Transverse colon (tissue), 4 donors: ENCODE results near the gene DOCK1. TPM values are rescaled to one million over a fixed set of nuclear protein-coding genes. Genes with fewer than 3 reads are reported as not detected.

Source experiments
- DNase-seq: peaks from one replicate; pipeline ENCODE4 v3.0.0-alpha.2; 2019
- H3K27ac ChIP-seq, 4 donors: fragments of 200-600 bp; sonication (generic); 2 replicates each; pipeline ENCODE4 v1.5.1; 2016 to 2018; ENCODE audit warnings: inconsistent platforms in 4 of 4
- H3K27me3 ChIP-seq: fragments of 200-600 bp; sonication (generic); 2 replicates; pipeline ENCODE4 v1.5.1; 2017; ENCODE audit warnings: inconsistent platforms
- H3K36me3 ChIP-seq, 4 donors: fragments of 200-600 bp; sonication (generic); 2 replicates each; pipeline ENCODE4 v1.5.1; 2017 to 2019; ENCODE audit warnings: inconsistent platforms in 4 of 4
- H3K4me1 ChIP-seq, 4 donors: fragments of 200-600 bp; sonication (generic); 2 replicates each; pipeline ENCODE4 v1.5.1; 2017 to 2020; ENCODE audit warnings: inconsistent platforms in 4 of 4
- H3K4me3 ChIP-seq, 4 donors: fragments of 200-600 bp; sonication (generic); 1 replicate in 1 of 4; 2 replicates in 3 of 4; pipeline versions ENCODE4 v1.5.1 to v1.6.1; 2017 to 2019; ENCODE audit warnings: inconsistent platforms in 4 of 4
- H3K9me3 ChIP-seq, 2 donors: fragments of 200-600 bp; sonication (generic); 2 replicates each; pipeline ENCODE4 v1.5.1; 2017 to 2019; ENCODE audit warnings: inconsistent platforms in 2 of 2
- EP300 ChIP-seq: sonication (generic); formaldehyde crosslinking; IDR thresholded peaks from one replicate; pipeline ENCODE4 v1.6.1; 2017; ENCODE audit warnings: antibody characterized with exemption, low read depth
- POLR2A ChIP-seq: fragments of 450-650 bp; IDR thresholded peaks from one replicate; pipeline ENCODE4 v1.6.1; 2016; ENCODE audit warnings: antibody characterized with exemption, mild to moderate bottlenecking, moderate library complexity
- POLR2AphosphoS5 ChIP-seq, 3 donors: sonication (generic); formaldehyde crosslinking; IDR thresholded peaks; one replicate each; pipeline ENCODE4 v1.6.1; 2016; ENCODE audit warnings: antibody characterized with exemption in 3 of 3
- WGBS, 2 donors: methylation state at CpG; one replicate each; pipeline ENCODE4 v1.1.5; 2018; ENCODE audit warnings: low coverage in 1 of 2; 5-methylcytosine and 5-hydroxymethylcytosine counted together
- in situ Hi-C, 4 donors: fragments of 200-750 bp; cut with MboI; loops; one replicate each; pipeline versions ENCODE4 v1.15.0 to v1.15.1; 2017; ENCODE audit warnings: low sequenced_read_pairs in 3 of 4, low pct_ligation_motif_present in 1 of 4, low pct_unique_long_range_greater_than_20kb in 1 of 4
- intact Hi-C: fragments of 100-400 bp; cut with DNase I; formaldehyde crosslinking; loops from one replicate; pipeline ENCODE4 v1.15.1; 2023; ENCODE audit warnings: low total_unique reads
- total RNA-seq, 4 donors: library from RNA; depleted of rRNA; stranded (reverse); fragments of >200 nt; gene quantifications; one replicate each; pipeline ENCODE4 v1.1.0, GENCODE V29; 2016
- TF ChIP-seq, protein P1 (sequence below), 5 experiments: fragments of 200-600 bp in 3 of 5; fragments of 450-650 bp in 2 of 5; sonication (generic) in 3 of 5; IDR thresholded peaks; 1 replicate in 2 of 5; 2 replicates in 3 of 5; pipeline ENCODE4 v1.5.1; 2016 to 2017; ENCODE audit warnings: antibody characterized with exemption in 5 of 5, inconsistent platforms in 3 of 5, mild to moderate bottlenecking in 2 of 5, moderate library complexity in 1 of 5

The DOCK1 gene
- total RNA-seq, 4 donors from 2014 or later = 75.1 to 200 (median 92.5) TPM

DNA sequence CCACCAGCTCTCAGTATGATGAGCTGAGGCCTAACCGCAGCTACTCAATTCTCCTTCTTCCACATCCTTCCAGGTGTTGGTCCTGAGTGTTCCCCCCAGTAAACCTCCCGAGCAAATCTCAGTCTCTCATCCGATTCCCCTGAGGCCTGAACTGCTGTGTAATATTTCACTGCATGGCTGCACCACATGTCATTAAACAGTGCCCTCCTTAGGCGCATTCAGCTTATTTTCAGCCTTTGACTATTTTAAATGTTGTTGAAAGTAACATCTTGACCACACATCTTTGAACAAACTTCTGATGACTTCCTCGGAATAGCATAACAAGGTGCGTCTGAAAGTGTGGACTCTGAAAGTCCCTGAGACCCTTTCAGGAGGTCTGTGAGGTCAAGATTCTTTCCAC lies 581.1 kb downstream of the DOCK1 start:
- H3K27ac ChIP-seq = no peak overlapping the region
- H3K4me3 ChIP-seq = no peak overlapping the region
- intact Hi-C loops = no loop called here
- no peaks in the 10 kb centered on the region for H3K36me3 ChIP-seq
- no peaks in the 10 kb centered on the region for H3K9me3 ChIP-seq
- H3K4me1 ChIP-seq = no peaks in the 10 kb centered on the region
- WGBS, 2 donors = 79 to 93% methylated on average over 2 to 6 of the region's 6 CpGs
- no peak for DNase-seq
- TF ChIP-seq, protein P1, sequence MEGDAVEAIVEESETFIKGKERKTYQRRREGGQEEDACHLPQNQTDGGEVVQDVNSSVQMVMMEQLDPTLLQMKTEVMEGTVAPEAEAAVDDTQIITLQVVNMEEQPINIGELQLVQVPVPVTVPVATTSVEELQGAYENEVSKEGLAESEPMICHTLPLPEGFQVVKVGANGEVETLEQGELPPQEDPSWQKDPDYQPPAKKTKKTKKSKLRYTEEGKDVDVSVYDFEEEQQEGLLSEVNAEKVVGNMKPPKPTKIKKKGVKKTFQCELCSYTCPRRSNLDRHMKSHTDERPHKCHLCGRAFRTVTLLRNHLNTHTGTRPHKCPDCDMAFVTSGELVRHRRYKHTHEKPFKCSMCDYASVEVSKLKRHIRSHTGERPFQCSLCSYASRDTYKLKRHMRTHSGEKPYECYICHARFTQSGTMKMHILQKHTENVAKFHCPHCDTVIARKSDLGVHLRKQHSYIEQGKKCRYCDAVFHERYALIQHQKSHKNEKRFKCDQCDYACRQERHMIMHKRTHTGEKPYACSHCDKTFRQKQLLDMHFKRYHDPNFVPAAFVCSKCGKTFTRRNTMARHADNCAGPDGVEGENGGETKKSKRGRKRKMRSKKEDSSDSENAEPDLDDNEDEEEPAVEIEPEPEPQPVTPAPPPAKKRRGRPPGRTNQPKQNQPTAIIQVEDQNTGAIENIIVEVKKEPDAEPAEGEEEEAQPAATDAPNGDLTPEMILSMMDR (IDR thresholded peaks at IDR 0.05) = no peak
- TF ChIP-seq POLR2AphosphoS5 (IDR thresholded peaks at IDR 0.05) = no peak
- TF ChIP-seq POLR2A = no peak
- no peak for TF ChIP-seq EP300
- H3K27me3 ChIP-seq = peaks cover 6% of the 10 kb centered on the region
- in situ Hi-C loops = no loop called here

DNA sequence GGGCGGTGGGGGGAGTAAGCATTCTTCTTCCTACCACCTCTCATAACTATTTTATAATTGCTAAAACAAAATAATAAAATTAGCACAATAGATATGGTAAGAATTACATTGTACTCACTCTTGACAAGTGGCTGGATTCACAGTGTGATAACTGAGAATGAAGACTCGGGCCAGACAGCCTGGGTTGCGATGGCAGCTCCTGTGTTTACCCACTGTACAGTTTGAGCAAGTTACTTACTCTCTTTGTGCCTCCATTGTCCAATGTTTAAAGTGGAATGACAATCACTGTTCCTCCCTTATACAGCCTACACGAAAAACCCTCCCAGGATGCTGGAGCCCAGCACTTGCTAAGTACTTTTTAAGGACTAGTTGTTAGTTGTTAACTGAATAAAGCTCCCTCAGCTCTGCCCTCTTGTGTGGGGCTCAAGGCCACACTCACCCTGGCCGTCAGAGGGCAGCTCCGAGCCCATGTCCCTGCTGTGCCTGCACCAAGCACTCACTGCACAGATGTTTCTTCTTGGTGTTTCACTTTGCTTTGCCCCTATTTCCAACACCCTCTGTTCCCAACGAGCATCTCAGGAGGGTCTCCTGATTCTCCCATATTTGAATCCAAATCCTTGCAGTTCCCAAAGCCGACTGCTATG lies 587.5 kb downstream of the DOCK1 start:
- Histone ChIP-seq H3K4me1 (no peaks in the 10 kb centered on the region), H3K27me3 (peaks cover 7% of the 10 kb centered on the region), H3K27ac (no peak overlapping the region), H3K9me3 (no peaks in the 10 kb centered on the region), H3K4me3 (no peak overlapping the region), H3K36me3 (no peaks in the 10 kb centered on the region)
- TF ChIP-seq, protein P1 (IDR thresholded peaks at IDR 0.05) = no peak
- TF ChIP-seq EP300 (no peak), POLR2A (no peak), POLR2AphosphoS5 (IDR thresholded peaks at IDR 0.05) (no peak)
- 56 to 64% methylated on average over 3 to 8 of the region's 8 CpGs for WGBS, 2 donors
- intact Hi-C loops = no loop called here
- in situ Hi-C loops = no loop called here
- no peak for DNase-seq

DNA sequence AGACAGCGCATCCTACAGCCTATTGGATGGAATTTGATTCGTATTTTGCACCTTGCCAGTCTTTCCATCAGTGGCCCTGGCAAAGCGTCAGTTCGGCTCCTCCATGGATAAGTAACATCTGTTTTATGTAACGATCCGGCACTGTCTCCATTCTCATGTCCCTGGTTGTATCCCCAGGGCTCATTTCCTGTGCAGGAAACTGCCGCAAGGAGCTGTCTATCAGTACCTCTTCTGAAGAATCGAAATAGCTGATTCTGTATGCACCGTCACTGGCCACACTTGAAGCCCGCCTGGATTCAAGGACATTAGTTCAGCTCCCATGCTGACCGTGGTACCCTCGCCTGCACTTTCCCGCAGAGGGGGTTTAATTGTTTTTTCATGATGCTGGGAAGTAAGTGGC lies 590.8 kb downstream of the DOCK1 start:
- Histone ChIP-seq H3K9me3 (no peaks in the 10 kb centered on the region), H3K36me3 (no peaks in the 10 kb centered on the region), H3K4me1 (no peaks in the 10 kb centered on the region), H3K27ac (no peak overlapping the region), H3K27me3 (peaks cover 7% of the 10 kb centered on the region), H3K4me3 (no peak overlapping the region)
- intact Hi-C loops = no loop called here
- in situ Hi-C loops = no loop called here
- TF ChIP-seq POLR2AphosphoS5 (IDR thresholded peaks at IDR 0.05) (no peak), EP300 (no peak)
- WGBS, 2 donors = 73% methylated on average over 7 to 13 of the region's 13 CpGs
- no peak for DNase-seq

- no peaks in the 10 kb centered on the region for H3K4me1 ChIP-seq
- peaks cover 7% of the 10 kb centered on the region for H3K27me3 ChIP-seq
- intact Hi-C loops (no loop called here), in situ Hi-C loops (no loop called here)
- no peak for TF ChIP-seq POLR2A
- TF ChIP-seq EP300 = no peak
- TF ChIP-seq, protein P1 (IDR thresholded peaks at IDR 0.05) = no peak
- TF ChIP-seq POLR2AphosphoS5 (IDR thresholded peaks at IDR 0.05) = no peak
- DNase-seq = no peak
- no peaks in the 10 kb centered on the region for H3K36me3 ChIP-seq
- H3K9me3 ChIP-seq = no peaks in the 10 kb centered on the region
- no peak overlapping the region for H3K27ac ChIP-seq
- no peak overlapping the region for H3K4me3 ChIP-seq
- 82% methylated on average over 10 of the region's 10 CpGs; no CpG with 5 or more reads in 1 of the 2 donors for WGBS, 2 donors
Observed at GRCh38 chr10:127497685-127498084, 592.5 kb downstream of the DOCK1 start.

DNA sequence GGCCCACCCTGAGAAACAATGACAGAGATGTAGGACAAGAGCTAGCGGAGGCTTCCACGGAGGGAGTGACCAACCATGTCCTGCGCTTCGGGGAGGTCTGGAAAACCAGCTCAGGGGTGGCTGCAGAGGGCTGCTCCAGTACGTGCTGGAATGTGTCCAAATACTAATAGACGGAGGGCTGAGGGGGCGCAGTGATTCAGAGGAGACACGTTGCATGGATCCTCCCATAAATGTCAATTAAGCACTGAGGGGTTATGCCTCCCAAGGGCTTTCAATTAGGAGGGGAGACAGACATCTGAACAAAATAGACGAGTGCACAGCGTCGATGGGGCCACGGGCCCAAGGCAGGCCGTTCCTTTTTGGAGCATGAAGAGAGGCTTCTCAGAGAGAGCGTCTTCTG lies 592.9 kb downstream of the DOCK1 start:
- H3K9me3 ChIP-seq = no peaks in the 10 kb centered on the region

More for the DNA sequence above, 592.9 kb downstream of the DOCK1 start:
- no peak overlapping the region for H3K27ac ChIP-seq
- no peak overlapping the region for H3K4me3 ChIP-seq
- 71% methylated on average over 14 of the region's 14 CpGs; no CpG with 5 or more reads in 1 of the 2 donors for WGBS, 2 donors
- DNase-seq = no peak
- H3K27me3 ChIP-seq = peaks cover 7% of the 10 kb centered on the region
- no peaks in the 10 kb centered on the region for H3K4me1 ChIP-seq
- TF ChIP-seq POLR2A (no peak), EP300 (no peak), POLR2AphosphoS5 (IDR thresholded peaks at IDR 0.05) (no peak)
- in situ Hi-C loops = no loop called here
- intact Hi-C loops = no loop called here
- H3K36me3 ChIP-seq = no peaks in the 10 kb centered on the region
